Right lobe of liver (tissue), 6 donors: ENCODE results near the gene TNIK. TPM values are rescaled to one million over a fixed set of nuclear protein-coding genes. Genes with fewer than 3 reads are reported as not detected.
A peak's percentile ranks its signal among the peaks of the same experiment; 100 is the strongest.
"Not testable (repeated sequence)": the region's sequence is repeated elsewhere in the genome, so short reads cannot be mapped to it uniquely, and the experiment has no call there.

ENCODE experiments used
- ATAC-seq, 4 donors: fragments of 200-7000 bp; cut with Tn5 transposase; one replicate each; pipeline ENCODE4 v1.9.1; 2020; ENCODE audit warnings: mild to moderate bottlenecking in 4 of 4, moderate library complexity in 4 of 4
- DNase-seq, 3 donors: peaks; one replicate each; pipeline ENCODE4 v3.0.0-alpha.2; 2020
- H3K27ac ChIP-seq, 3 donors: fragments of 200-600 bp; one replicate each; pipeline ENCODE4 v1.8.0; 2022
- H3K27me3 ChIP-seq, 2 donors: fragments of 200-600 bp; one replicate each; pipeline ENCODE4 v1.8.0; 2022
- H3K36me3 ChIP-seq, 4 donors: fragments of 200-600 bp; sonication (generic) in 1 of 4; one replicate each; pipeline versions ENCODE4 v1.5.1 to v1.8.0; 2017 to 2022; ENCODE audit warnings: control low read depth in 1 of 4
- H3K4me1 ChIP-seq, 4 donors: fragments of 200-600 bp; sonication (generic) in 1 of 4; one replicate each; pipeline versions ENCODE4 v1.5.1 to v1.8.0; 2017 to 2022; ENCODE audit warnings: control low read depth in 1 of 4
- H3K4me3 ChIP-seq, 3 donors: fragments of 200-600 bp; one replicate each; pipeline ENCODE4 v1.8.0; 2022
- H3K9me3 ChIP-seq, 4 donors: fragments of 200-600 bp; sonication (generic) in 1 of 4; one replicate each; pipeline versions ENCODE4 v1.5.1 to v1.8.0; 2017 to 2022; ENCODE audit warnings: control low read depth in 1 of 4
- CTCF ChIP-seq, 4 donors: fragments of 200-600 bp in 3 of 4; fragments of 450-650 bp in 1 of 4; IDR thresholded peaks; one replicate each; pipeline versions ENCODE4 v1.5.1 to v1.8.0; 2016 to 2022; ENCODE audit warnings: antibody characterized with exemption in 4 of 4, mild to moderate bottlenecking in 2 of 4
- POLR2A ChIP-seq: fragments of 450-650 bp; IDR thresholded peaks from one replicate; pipeline ENCODE4 v1.6.1; 2017; ENCODE audit warnings: antibody characterized with exemption, mild to moderate bottlenecking
- WGBS: methylation state at CpG from one replicate; pipeline ENCODE4 v1.1.6; 2018; ENCODE audit warnings: low coverage, low lambda C conversion rate; ENCODE audit not compliant: insufficient coverage; ENCODE audit errors: missing lambda C conversion rate; 5-methylcytosine and 5-hydroxymethylcytosine counted together
- intact Hi-C, 2 donors: fragments of 100-400 bp; cut with DNase I; formaldehyde crosslinking; loops; one replicate each; pipeline versions ENCODE4 v1.11.2 to v1.14.1; 2022
- total RNA-seq, 6 experiments: library from RNA; depleted of rRNA in 2 of 6; stranded (reverse); fragments of >200 nt in 2 of 6; fragmentation: NEBNext Ultra II Directional in 3 of 6; extraction: Animal tissue kit (Norgen Biotek cat#: 25700) in 3 of 6; gene quantifications; one replicate each; pipeline versions ENCODE4 v1.1.0 to v1.2.4, GENCODE V29; 2016 to 2023
- donor health status: DM: no; HTN: yes; CAD: no.
- donor health status: DM: no; HTN: no; CAD: no.
- donor health status: DM: no; HTN: no; CAD: no.
- donor health status: DM: no; HTN: yes; CAD: no.
- donor health status: DM: no; HTN: yes; CAD: no.

TNIK gene
- total RNA-seq, 6 experiments from 2014 or later: 5.2 to 8.0 (median 6.8) TPM

DNA sequence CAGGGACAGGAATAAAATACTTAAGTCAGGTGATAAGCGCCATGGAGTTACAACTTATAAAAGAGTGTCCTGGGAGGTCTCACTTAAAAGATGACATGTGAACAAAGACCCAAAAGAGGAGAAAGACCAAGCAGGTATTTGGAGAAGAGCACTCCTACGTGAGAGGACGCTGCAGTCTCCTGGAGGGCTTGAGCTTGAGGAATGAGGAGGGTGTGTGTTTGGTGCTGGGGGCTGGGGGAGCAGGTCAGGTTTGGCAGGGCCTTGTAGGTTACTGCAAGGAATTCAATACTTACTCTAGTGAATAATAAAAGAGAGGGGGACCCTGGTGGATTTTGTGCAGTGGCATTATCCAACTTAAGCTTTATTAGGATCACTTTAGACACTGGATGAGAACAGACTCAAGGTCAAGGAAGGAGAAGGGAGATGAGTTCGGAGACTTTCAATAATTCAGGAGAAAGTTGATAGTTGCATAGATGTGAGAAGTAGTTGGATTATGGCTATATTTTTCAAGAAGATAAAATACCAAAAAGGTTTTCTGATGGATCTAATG, 32.4 kb downstream of the TNIK start:
- no peaks in the 10 kb centered on the region for H3K27me3 ChIP-seq
- WGBS: 92% methylated on average over 4 of the region's 4 CpGs
- no peaks in the 10 kb centered on the region for H3K9me3 ChIP-seq
- intact Hi-C loops: no loop called here
- ATAC-seq: no peak
- no peak overlapping the region for H3K4me3 ChIP-seq
- no peaks in the 10 kb centered on the region for H3K4me1 ChIP-seq
- TF ChIP-seq POLR2A: no peak
- no peak for TF ChIP-seq CTCF (IDR thresholded peaks at IDR 0.05)
- no peaks in the 10 kb centered on the region for H3K36me3 ChIP-seq
- no peak for DNase-seq
- no peak overlapping the region for H3K27ac ChIP-seq

- H3K4me3 ChIP-seq, H3K27me3 ChIP-seq, H3K36me3 ChIP-seq, H3K27ac ChIP-seq, intact Hi-C loops, DNase-seq, H3K9me3 ChIP-seq, H3K4me1 ChIP-seq, ATAC-seq: not testable (repeated sequence)
- WGBS: 88% methylated on average over 1 of the region's 2 CpGs
These were observed 36.1 kb downstream of the TNIK start for GRCh38 chr3:171424063-171424462.

DNA sequence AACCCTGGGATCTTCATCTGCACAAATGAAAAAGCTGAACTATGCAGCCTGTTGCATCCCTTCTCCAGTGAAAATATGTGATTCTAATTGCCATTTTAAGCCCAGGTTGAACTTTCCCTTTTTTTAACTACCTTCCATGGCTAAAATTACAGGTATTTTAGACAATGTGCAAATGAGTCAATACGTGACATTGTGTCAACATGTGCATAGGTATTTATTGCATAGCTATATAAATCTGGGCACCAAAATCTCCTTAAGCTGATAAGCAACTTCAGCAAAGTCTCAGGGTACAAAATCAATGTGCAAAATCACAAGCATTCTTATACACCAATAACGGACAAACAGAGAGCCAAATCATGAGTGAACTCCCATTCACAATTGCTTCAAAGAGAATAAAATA, 37.4 kb downstream of the TNIK start:
- H3K4me1 ChIP-seq, DNase-seq, H3K27me3 ChIP-seq, H3K9me3 ChIP-seq, H3K4me3 ChIP-seq, intact Hi-C loops, H3K27ac ChIP-seq, H3K36me3 ChIP-seq, ATAC-seq: not testable (repeated sequence)
- WGBS: 48% methylated on average over 2 of the region's 2 CpGs

DNA sequence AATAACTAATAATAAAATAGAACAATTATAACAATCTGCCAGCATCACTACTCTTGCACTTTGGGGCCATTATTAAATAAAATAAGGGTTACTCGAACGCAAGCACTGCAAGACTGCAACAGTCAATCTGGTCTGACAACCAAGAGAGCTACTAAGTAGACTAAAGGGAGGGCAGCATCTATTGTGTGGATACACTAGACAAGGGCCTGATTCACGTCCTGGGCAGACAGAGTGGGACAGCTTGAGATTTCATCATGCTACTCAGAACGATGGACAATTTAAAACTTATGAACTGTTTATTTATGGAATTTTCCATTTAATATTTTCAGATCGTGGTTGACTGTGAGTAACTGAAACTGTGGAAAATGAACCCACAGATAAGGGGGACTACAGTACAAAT, 39.5 kb downstream of the TNIK start:
- DNase-seq: no peak
- TF ChIP-seq CTCF (IDR thresholded peaks at IDR 0.05): no peak
- no peak for TF ChIP-seq POLR2A
- ATAC-seq: no peak
- H3K27me3 ChIP-seq: no peaks in the 10 kb centered on the region
- no peaks in the 10 kb centered on the region for H3K36me3 ChIP-seq
- H3K9me3 ChIP-seq: no peaks in the 10 kb centered on the region
- intact Hi-C loops: no loop called here
- H3K27ac ChIP-seq: no peak overlapping the region
- H3K4me3 ChIP-seq: no peak overlapping the region
- 90% methylated on average over 5 of the region's 5 CpGs for WGBS
- peaks cover 0 to 4% (median 0%) of the 10 kb centered on the region in 4 donors for H3K4me1 ChIP-seq

DNA sequence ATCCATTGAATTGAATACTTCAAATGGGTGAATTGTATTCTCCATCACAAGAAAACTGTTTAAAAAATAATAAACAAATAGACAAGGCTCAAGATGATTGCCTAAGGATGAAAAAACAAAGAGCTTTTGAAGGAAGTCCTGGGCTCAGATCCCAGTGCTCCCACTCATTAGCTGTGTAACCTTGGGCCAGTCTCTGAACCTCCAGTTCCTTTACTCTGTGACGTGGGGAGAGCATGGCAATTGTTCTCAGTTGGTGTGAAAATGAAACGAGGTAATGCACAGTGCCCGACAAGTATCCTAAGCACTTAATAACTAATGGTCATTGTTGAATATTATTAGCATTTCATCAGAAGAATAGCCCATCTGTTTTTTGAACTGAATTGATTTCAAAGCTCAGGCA, 40.7 kb downstream of the TNIK start:
- H3K4me3 ChIP-seq: no peak overlapping the region
- intact Hi-C loops: no loop called here
- WGBS: 78% methylated on average over 3 of the region's 3 CpGs
- no peaks in the 10 kb centered on the region for H3K27me3 ChIP-seq
- H3K9me3 ChIP-seq: no peaks in the 10 kb centered on the region
- peaks cover 0 to 4% (median 0%) of the 10 kb centered on the region in 4 donors for H3K4me1 ChIP-seq
- H3K27ac ChIP-seq: no peak overlapping the region
- DNase-seq: no peak
- no peaks in the 10 kb centered on the region for H3K36me3 ChIP-seq
- no peak for TF ChIP-seq POLR2A
- TF ChIP-seq CTCF (IDR thresholded peaks at IDR 0.05): no peak
- no peak for ATAC-seq

- no peak overlapping the region for H3K27ac ChIP-seq
- no peaks in the 10 kb centered on the region for H3K27me3 ChIP-seq
- no peaks in the 10 kb centered on the region for H3K9me3 ChIP-seq
- H3K4me1 ChIP-seq: peaks cover 0 to 4% (median 0%) of the 10 kb centered on the region in 4 donors
- no peaks in the 10 kb centered on the region for H3K36me3 ChIP-seq
- TF ChIP-seq POLR2A (no peak), CTCF (IDR thresholded peaks at IDR 0.05) (no peak)
- 54% methylated on average over 3 of the region's 3 CpGs for WGBS
- intact Hi-C loops: no loop called here
- ATAC-seq (peak in 1 of 4 donors; percentile 93), DNase-seq (no peak)
- no peak overlapping the region for H3K4me3 ChIP-seq
These were observed 42.4 kb downstream of the TNIK start for GRCh38 chr3:171417813-171418212.
